SH-SY5Y (cell line): ENCODE measurements around the gene ITGB6.

Source experiments
- GATA2 ChIP-seq: IDR thresholded peaks from 2 replicates; pipeline ENCODE4 v1.6.1; 2011; ENCODE audit warnings: mild to moderate bottlenecking, low read depth, low read length
- GATA3 ChIP-seq: IDR thresholded peaks from 2 replicates; pipeline ENCODE4 v1.6.1; 2011; ENCODE audit warnings: low read depth, mild to moderate bottlenecking, low read length, moderate library complexity

DNA sequence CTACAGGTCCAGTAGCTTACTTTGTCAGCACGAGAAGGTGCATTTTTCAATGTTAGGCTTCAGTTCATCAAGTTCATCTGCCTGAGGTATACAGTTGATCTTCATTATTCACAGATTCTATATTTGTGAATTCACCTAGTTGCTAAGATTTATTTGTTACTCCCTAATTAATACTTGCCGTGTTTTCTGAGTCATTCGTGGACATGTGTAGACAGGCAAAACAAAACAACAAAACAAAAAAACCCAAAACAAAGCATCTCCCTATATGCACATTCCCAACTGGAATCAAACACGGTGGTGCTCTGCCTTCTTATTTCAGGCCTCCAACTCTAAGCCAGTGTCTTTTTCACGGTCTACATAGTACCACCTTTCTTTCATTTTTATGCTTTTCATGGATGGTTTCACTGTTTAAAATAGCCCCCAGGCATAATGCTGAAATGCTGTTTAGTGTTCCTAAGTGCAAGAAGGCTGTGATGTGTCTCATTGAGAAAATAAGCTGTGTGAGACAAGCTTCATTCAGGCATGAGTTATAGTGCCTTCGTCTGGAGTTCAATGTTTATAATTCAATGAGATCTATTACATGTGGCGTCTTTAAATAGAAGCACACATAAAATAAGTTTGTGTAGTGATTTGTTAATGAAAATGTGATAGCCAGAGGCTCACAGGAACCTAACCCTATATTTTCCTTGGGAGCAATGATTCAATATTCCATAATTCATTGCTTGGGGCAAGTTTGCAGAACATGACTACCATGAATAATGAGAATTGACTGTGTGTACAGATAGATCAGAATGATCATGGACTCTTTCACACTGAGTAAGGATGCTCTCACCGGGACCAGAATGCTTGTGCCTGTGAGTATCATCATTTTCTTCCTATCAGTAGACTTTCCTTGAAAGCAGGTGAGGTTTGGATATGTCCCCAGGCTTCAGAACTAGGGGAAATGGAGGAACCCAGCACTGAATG lies 24.6 kb downstream of the ITGB6 start:
- TF ChIP-seq GATA3 (no peak), GATA2 (no peak)
